Epithelial cell of proximal tubule (primary cell): ENCODE measurements around the gene IGSF9. TPM values are rescaled to one million over a fixed set of nuclear protein-coding genes. Genes with fewer than 3 reads are reported as not detected.

Source experiments
- DNase-seq: peaks from one replicate; pipeline ENCODE4 v3.0.0-alpha.2; 2011; ENCODE audit warnings: low read depth
- H3K4me3 ChIP-seq: 2 replicates; pipeline ENCODE4 v1.5.1; 2011; ENCODE audit warnings: low read depth, mild to moderate bottlenecking, low read length
- total RNA-seq: library from RNA; depleted of rRNA; stranded (reverse); fragments of >200 nt; gene quantifications from 2 replicates; pipeline ENCODE4 v1.2.3, GENCODE V29; 2015
- TF ChIP-seq, protein P1 (sequence below): conservative IDR thresholded peaks from 2 replicates; pipeline ENCODE4 v1.5.1; 2012; ENCODE audit warnings: low read depth, mild to moderate bottlenecking, low read length

The IGSF9 gene
- total RNA-seq, 1 donor from 2014 or later = 1.4 TPM

DNA sequence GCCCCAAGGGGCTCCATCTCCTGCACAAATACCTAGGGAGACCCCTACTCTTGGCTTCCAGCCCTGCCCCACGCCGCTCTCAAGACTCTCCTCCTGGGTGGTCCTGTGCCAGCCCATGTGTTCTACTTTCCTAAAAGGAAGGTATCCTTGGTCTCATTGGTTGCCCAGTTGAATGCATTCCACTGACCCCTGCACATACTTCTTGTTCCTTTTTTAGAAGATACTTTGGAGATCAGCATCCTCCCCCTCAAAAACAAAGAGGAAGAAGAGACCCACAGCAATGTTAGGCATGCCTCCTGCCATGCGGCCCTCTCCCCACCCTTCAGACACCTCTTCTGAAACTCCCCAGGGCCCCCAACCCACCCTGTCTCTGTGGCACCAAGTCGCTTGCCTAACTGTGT is 4.6 kb upstream of the IGSF9 start:
- no peak overlapping the region for H3K4me3 ChIP-seq
- TF ChIP-seq, protein P1, sequence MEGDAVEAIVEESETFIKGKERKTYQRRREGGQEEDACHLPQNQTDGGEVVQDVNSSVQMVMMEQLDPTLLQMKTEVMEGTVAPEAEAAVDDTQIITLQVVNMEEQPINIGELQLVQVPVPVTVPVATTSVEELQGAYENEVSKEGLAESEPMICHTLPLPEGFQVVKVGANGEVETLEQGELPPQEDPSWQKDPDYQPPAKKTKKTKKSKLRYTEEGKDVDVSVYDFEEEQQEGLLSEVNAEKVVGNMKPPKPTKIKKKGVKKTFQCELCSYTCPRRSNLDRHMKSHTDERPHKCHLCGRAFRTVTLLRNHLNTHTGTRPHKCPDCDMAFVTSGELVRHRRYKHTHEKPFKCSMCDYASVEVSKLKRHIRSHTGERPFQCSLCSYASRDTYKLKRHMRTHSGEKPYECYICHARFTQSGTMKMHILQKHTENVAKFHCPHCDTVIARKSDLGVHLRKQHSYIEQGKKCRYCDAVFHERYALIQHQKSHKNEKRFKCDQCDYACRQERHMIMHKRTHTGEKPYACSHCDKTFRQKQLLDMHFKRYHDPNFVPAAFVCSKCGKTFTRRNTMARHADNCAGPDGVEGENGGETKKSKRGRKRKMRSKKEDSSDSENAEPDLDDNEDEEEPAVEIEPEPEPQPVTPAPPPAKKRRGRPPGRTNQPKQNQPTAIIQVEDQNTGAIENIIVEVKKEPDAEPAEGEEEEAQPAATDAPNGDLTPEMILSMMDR = no peak
- DNase-seq = no peak

DNA sequence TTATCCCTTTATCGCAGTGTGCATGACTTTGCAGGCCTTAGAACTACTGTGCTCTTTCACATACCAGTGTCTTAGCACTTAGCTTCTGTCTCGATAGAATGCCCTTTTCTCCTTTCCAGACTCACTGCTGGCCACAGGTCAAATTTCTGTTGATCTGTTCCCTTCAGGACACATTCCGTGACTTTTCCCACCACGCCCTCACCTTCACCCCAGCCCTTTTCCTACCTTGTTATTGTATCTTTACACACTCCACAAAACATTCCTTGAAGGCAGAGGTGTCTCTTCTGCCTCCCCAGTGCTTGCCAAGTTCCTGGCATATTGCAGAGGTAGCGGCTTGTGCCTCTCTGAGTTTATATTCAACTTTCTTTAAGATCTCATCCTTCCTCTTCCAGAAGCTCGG is 3.7 kb upstream of the IGSF9 start:
- no peak overlapping the region for H3K4me3 ChIP-seq
- TF ChIP-seq, protein P1 = no peak
- DNase-seq = no peak

DNA sequence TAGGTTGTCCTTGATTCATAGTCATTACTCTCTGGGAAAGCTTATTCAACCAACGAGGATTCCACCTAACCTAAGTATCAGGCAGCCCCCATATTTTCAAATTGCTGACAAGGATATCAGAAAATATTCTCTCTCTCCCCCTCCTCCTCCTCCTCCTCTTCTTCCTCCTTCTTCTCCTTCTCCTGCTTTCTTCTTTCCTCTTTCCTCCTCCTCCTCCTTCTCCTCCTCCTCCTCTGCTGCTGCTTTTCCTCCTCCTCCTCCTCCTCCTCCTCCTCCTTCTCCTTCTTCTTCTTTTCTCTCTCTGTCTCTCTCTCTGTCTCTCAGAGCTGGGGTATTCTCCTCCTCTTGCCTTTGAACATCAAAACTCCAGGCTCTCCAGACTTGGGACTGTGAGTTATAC is 2.5 kb upstream of the IGSF9 start:
- DNase-seq = no peak
- TF ChIP-seq, protein P1 = no peak
- H3K4me3 ChIP-seq = no peak overlapping the region

DNA sequence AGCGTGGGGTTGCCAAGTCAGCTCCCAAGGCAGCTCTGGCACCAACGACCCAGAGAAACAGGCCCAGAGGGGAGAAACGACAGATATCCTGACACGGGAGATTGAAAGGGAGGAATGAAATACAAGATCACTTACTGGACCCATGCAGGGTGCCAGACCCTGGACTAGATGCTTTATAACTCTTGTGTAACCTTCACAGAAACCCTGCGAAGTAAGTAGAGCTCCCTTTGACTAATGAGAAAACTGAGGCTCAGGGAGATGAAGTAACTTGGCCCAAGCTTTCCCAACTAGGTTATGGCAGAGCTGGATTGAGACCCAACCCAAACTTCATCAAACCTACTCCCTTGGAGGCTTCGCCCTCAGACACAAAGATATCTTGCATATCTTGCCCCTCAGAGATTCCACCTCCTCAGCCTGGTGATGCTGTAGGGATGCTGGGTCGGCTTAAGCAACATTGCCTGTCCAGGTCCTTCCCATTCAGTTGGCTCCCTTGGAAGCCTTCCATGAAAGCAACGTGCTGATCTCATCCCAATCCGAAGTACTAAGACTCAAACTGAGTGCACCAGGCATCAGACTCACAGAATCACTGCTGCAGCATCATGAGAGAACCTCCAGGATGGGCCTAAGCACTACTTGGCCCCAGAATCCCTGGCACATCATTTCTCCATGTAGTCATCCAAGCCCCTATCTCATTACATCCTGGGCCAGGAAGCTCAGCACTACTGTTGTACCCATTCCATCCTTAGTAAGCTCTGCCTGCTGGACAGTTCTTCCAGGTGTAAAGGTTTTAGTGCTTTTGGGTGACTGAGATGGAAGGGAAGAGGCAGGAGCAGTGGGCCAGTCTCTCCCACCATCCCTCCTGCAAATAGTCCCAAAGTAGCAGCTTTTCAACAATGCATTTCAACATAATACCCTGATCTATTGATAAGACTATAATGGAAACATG is 1.1 kb upstream of the IGSF9 start:
- no peak for DNase-seq
- TF ChIP-seq, protein P1 = no peak
- no peak overlapping the region for H3K4me3 ChIP-seq

DNA sequence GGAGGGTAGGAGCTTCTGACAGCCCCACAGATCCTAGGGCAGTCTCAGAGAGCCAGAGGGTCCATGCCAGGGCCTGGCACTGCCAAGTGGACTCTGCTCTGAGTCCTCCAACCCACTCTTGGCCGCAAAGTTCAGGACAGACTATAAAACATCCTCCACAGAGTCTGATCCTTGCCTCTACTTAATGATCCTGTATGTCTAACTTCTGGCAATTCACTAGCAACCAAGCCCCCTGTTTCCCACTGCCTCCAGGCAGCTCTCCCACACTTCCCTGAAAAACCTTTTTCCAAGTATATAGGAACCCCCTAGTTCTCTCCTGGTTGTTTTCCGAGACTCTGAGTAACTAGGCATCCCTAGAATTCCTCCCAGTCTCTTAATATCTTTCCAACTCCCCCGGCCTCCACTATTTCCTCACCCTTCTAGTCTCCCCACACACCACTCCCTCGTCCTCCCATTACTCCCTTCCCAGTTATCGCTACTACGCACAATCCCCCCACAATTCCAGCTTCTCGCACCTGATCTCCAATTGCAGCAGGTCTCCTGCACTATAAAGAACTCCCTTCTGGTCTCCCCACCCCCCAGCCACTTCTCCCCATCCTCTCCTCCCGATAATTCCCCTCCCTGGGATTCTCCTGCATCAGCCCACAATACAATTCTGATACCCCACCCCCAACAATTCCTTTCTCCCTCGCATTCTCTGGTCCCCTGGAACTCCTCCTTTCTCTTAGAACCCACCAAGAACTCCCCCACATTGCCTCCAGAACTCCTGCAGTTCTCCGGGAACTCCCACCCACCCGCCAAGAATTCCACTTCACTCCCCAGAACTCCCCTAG is 574 bp downstream of the IGSF9 start:
- no peak for DNase-seq
- TF ChIP-seq, protein P1 = no peak

DNA sequence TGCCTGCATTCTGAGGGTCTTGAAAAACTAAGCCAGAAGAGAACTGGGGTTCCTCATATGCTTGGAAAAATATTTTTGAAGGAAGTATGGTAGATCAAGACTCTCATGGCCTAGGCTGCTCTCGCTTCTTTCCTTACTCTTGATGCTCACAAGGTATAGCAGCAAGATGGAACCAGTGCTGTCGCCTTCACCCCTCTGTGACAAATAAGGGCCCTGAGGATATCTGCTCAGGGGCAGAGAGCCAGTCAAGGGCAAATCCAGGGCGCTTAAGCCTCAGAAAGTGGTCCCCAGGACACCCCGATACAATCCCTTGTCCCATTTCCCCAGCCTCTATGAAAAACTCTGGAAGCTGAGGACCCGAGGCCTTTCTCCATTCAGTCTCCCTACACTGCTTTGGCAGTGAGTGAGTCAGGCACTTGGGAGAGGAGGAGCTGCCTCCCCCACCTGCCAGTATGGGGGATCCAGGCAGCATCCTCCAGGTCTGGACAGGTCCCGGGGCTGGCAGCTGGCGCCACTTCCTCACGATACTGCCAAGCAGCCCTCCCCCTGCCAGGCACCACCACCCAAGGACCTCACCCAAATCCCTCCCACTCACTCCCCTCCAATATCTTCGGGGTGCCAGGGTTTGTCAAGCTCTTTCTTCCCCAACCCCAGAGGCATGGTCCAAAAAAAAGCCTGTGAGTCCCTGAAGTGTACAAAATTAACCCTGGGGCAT is 1.3 kb downstream of the IGSF9 start:
- no peak for DNase-seq
- no peak overlapping the region for H3K4me3 ChIP-seq
- TF ChIP-seq, protein P1 = no peak

More for the DNA sequence above, 574 bp downstream of the IGSF9 start:
- no peak overlapping the region for H3K4me3 ChIP-seq
